Colonic mucosa (tissue), 4 donors: ENCODE results near the gene ENOSF1. TPM values are rescaled to one million over a fixed set of nuclear protein-coding genes. Genes with fewer than 3 reads are reported as not detected.
"Not testable (repeated sequence)": the region's sequence is repeated elsewhere in the genome, so short reads cannot be mapped to it uniquely, and the experiment has no call there.

Experiments used
- DNase-seq: peaks from one replicate; pipeline ENCODE4 v3.0.0-alpha.2; 2020
- H3K27ac ChIP-seq: fragments of 200-600 bp; one replicate; pipeline ENCODE4 v1.8.0; 2021
- H3K27me3 ChIP-seq: fragments of 200-600 bp; one replicate; pipeline ENCODE4 v1.8.0; 2021
- H3K36me3 ChIP-seq: fragments of 200-600 bp; one replicate; pipeline ENCODE4 v1.8.0; 2021
- H3K4me1 ChIP-seq: fragments of 200-600 bp; one replicate; pipeline ENCODE4 v1.8.0; 2021; ENCODE audit warnings: mild to moderate bottlenecking
- H3K4me3 ChIP-seq: fragments of 200-600 bp; one replicate; pipeline ENCODE4 v1.8.0; 2021
- H3K9ac ChIP-seq, 2 donors: one replicate each; pipeline ENCODE4 v1.7.0; 2013; ENCODE audit warnings: control low read depth in 2 of 2, low read depth in 2 of 2, low read length in 2 of 2
- H3K9me3 ChIP-seq: fragments of 200-600 bp; one replicate; pipeline ENCODE4 v1.8.0; 2021
- intact Hi-C: fragments of 100-400 bp; cut with DNase I; formaldehyde crosslinking; loops from one replicate; pipeline ENCODE4 v1.14.1; 2022
- total RNA-seq, 2 donors: library from RNA; stranded (reverse); fragmentation: NEBNext Ultra II Directional in 1 of 2; extraction: Animal tissue kit (Norgen Biotek cat#: 25700) in 1 of 2; gene quantifications; one replicate each; pipeline ENCODE4 v1.2.1, GENCODE V29; 2021
- TF ChIP-seq, protein P1 (sequence below): fragments of 200-600 bp; IDR thresholded peaks from one replicate; pipeline ENCODE4 v1.8.0; 2022; ENCODE audit warnings: antibody characterized with exemption, mild to moderate bottlenecking
- donor health status: healthy.
- donor health status: DM: no; HTN: no; CAD: no.
- donor health status: DM: no; HTN: no; CAD: no.

Gene ENOSF1
- total RNA-seq, 2 donors from 2014 or later, result 51.7 to 103 TPM

DNA sequence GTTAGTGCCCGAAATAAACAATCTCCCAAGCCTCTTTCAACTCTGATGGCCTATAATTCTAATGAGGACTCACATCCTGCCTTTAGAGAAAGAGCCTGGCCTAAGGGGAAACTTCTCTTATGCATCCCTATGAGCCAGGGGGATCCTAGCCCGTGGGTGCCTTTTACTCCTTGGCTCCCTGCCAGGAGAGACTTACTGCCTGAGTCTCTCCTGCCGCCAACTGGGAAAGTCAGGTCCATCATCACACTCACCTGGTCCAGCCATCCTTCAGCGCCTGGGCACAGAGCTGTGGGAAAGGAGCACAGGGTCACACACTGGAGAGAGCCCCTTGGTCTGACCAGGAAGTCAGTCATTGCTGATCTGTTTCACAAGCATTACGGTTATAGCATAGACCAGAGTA lies 24.1 kb downstream of the ENOSF1 start:
- Histone ChIP-seq H3K4me1 (no peaks in the 10 kb centered on the region), H3K4me3 (no peak overlapping the region), H3K27me3 (no peaks in the 10 kb centered on the region), H3K27ac (no peak overlapping the region), H3K9ac (no peak overlapping the region), H3K36me3 (no peaks in the 10 kb centered on the region), H3K9me3 (no peaks in the 10 kb centered on the region)
- TF ChIP-seq, protein P1, sequence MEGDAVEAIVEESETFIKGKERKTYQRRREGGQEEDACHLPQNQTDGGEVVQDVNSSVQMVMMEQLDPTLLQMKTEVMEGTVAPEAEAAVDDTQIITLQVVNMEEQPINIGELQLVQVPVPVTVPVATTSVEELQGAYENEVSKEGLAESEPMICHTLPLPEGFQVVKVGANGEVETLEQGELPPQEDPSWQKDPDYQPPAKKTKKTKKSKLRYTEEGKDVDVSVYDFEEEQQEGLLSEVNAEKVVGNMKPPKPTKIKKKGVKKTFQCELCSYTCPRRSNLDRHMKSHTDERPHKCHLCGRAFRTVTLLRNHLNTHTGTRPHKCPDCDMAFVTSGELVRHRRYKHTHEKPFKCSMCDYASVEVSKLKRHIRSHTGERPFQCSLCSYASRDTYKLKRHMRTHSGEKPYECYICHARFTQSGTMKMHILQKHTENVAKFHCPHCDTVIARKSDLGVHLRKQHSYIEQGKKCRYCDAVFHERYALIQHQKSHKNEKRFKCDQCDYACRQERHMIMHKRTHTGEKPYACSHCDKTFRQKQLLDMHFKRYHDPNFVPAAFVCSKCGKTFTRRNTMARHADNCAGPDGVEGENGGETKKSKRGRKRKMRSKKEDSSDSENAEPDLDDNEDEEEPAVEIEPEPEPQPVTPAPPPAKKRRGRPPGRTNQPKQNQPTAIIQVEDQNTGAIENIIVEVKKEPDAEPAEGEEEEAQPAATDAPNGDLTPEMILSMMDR, result no peak
- DNase-seq, result no peak
- intact Hi-C loops, result no loop called here

DNA sequence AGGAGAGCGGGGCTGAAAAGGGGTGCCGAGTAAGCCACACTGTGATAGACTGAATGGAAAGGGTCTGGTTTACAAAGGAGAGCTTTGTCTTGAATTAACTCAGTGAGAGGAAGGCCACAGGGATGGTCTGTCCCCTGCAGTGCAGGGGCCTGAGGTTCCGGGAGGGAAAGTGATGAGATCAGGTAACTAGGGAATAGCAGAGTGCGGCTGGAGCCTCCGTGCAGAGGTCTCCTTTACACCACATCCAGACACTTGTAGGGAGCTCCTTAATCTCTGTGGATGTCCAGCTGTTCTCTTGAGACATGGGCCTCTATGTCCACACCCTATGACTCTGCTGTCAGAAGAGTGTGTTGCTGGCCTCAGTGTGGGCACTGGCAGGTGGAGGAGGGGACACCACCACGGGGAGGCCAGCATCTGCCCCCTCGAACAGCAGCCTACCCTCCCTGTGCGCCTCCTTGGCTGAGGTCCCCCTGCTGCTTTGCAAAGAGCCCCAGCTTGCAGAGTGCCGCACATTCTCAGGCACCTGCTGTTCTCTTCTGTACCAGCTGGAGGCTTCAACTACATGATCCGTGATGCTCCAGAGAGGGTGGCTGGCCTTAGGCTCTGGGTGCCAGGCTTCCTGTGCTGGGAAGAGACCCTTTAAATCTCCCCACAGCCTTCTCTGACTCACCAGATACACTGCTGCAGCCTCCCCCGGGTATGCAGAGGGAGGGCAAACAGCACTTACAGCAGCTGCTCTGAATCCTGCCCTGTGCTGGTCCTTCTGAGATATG lies 25.9 kb downstream of the ENOSF1 start:
- no peaks in the 10 kb centered on the region for H3K36me3 ChIP-seq
- H3K9me3 ChIP-seq, result no peaks in the 10 kb centered on the region
- H3K4me3 ChIP-seq, result no peak overlapping the region
- DNase-seq, result no peak
- intact Hi-C loops, result no loop called here
- no peaks in the 10 kb centered on the region for H3K4me1 ChIP-seq
- H3K9ac ChIP-seq, result no peak overlapping the region
- TF ChIP-seq, protein P1, result no peak
- H3K27me3 ChIP-seq, result no peaks in the 10 kb centered on the region
- no peak overlapping the region for H3K27ac ChIP-seq

- no peak overlapping the region for H3K27ac ChIP-seq
- H3K9ac ChIP-seq, result no peak overlapping the region
- TF ChIP-seq, protein P1, result no peak
- H3K36me3 ChIP-seq, result no peaks in the 10 kb centered on the region
- H3K9me3 ChIP-seq, result no peaks in the 10 kb centered on the region
- DNase-seq, result no peak
- no peaks in the 10 kb centered on the region for H3K4me1 ChIP-seq
- no peaks in the 10 kb centered on the region for H3K27me3 ChIP-seq
- no peak overlapping the region for H3K4me3 ChIP-seq
- intact Hi-C loops, result no loop called here
Observed at GRCh38 chr18:685438-685837, 27.0 kb downstream of the ENOSF1 start.

- Histone ChIP-seq H3K4me1 (no peaks in the 10 kb centered on the region), H3K27me3 (no peaks in the 10 kb centered on the region), H3K9ac (no peak overlapping the region), H3K9me3 (no peaks in the 10 kb centered on the region), H3K27ac (no peak overlapping the region), H3K4me3 (no peak overlapping the region), H3K36me3 (no peaks in the 10 kb centered on the region)
- intact Hi-C loops, result no loop called here
- no peak for DNase-seq
- TF ChIP-seq, protein P1, result no peak
Observed at GRCh38 chr18:683531-683930, 28.9 kb downstream of the ENOSF1 start.

GRCh38 chr18:682833-683232 lies 29.6 kb downstream of the ENOSF1 start:
- H3K4me3 ChIP-seq, result no peak overlapping the region
- no peaks in the 10 kb centered on the region for H3K27me3 ChIP-seq
- intact Hi-C loops, result no loop called here
- TF ChIP-seq, protein P1, result no peak
- no peaks in the 10 kb centered on the region for H3K9me3 ChIP-seq
- H3K9ac ChIP-seq, result no peak overlapping the region
- no peak for DNase-seq
- no peaks in the 10 kb centered on the region for H3K4me1 ChIP-seq
- H3K27ac ChIP-seq, result no peak overlapping the region
- no peaks in the 10 kb centered on the region for H3K36me3 ChIP-seq

GRCh38 chr18:682416-682815 lies 30.0 kb downstream of the ENOSF1 start:
- H3K9me3 ChIP-seq, H3K4me1 ChIP-seq, H3K27me3 ChIP-seq, H3K4me3 ChIP-seq, H3K36me3 ChIP-seq, H3K9ac ChIP-seq, intact Hi-C loops, H3K27ac ChIP-seq, DNase-seq: not testable (repeated sequence)
